Measurements from ENCODE around the gene RELN. TPM values are rescaled to one million over a fixed set of nuclear protein-coding genes. Genes with fewer than 3 reads are reported as not detected.

The RELN gene
- total RNA-seq, 1 donor from 2014 or later = 0.44 TPM

GRCh38 chr7:103660455-103661371 lies 328.7 kb downstream of the RELN start:
- Histone ChIP-seq H3K9me3 (replicated peaks) (no peaks in the 10 kb centered on the region), H3K4me3 (no peak overlapping the region), H3K27ac (replicated peaks) (no peak overlapping the region), H3K4me1 (no peaks in the 10 kb centered on the region), H3K36me3 (no peaks in the 10 kb centered on the region), H3K27me3 (ENCODE audit: low read depth) (no peaks in the 10 kb centered on the region)
- intact Hi-C loops (cut with micrococcal nuclease) = no loop called here
- no peak for DNase-seq
- TF ChIP-seq CTCF (IDR thresholded peaks at IDR 0.05; ENCODE audit: borderline replicate concordance) = no peak

- no peaks in the 10 kb centered on the region for H3K36me3 ChIP-seq
- no peaks in the 10 kb centered on the region for H3K27me3 ChIP-seq (ENCODE audit: low read depth)
- no peak for TF ChIP-seq CTCF (IDR thresholded peaks at IDR 0.05; ENCODE audit: borderline replicate concordance)
- intact Hi-C loops (cut with micrococcal nuclease) = no loop called here
- no peak overlapping the region for H3K4me3 ChIP-seq
- H3K4me1 ChIP-seq = no peaks in the 10 kb centered on the region
- H3K9me3 ChIP-seq (replicated peaks) = no peaks in the 10 kb centered on the region
- DNase-seq = no peak
- no peak overlapping the region for H3K27ac ChIP-seq (replicated peaks)
Measured at GRCh38 chr7:103658055-103659005, 331.1 kb downstream of the RELN start.

- no peak overlapping the region for H3K27ac ChIP-seq (replicated peaks)
- intact Hi-C loops (cut with micrococcal nuclease) = no loop called here
- no peaks in the 10 kb centered on the region for H3K36me3 ChIP-seq
- no peaks in the 10 kb centered on the region for H3K27me3 ChIP-seq (ENCODE audit: low read depth)
- no peaks in the 10 kb centered on the region for H3K9me3 ChIP-seq (replicated peaks)
- H3K4me1 ChIP-seq = no peaks in the 10 kb centered on the region
- H3K4me3 ChIP-seq = no peak overlapping the region
- TF ChIP-seq CTCF (IDR thresholded peaks at IDR 0.05; ENCODE audit: borderline replicate concordance) = no peak
- no peak for DNase-seq
Measured at GRCh38 chr7:103657474-103657894, 332.0 kb downstream of the RELN start.

- Histone ChIP-seq H3K36me3 (no peaks in the 10 kb centered on the region), H3K4me1 (no peaks in the 10 kb centered on the region), H3K27ac (replicated peaks) (no peak overlapping the region), H3K9me3 (replicated peaks) (no peaks in the 10 kb centered on the region), H3K27me3 (ENCODE audit: low read depth) (no peaks in the 10 kb centered on the region), H3K4me3 (no peak overlapping the region)
- intact Hi-C loops (cut with micrococcal nuclease) = no loop called here
- no peak for DNase-seq
- no peak for TF ChIP-seq CTCF (IDR thresholded peaks at IDR 0.05; ENCODE audit: borderline replicate concordance)
Measured at GRCh38 chr7:103656221-103656620, 333.2 kb downstream of the RELN start.

- intact Hi-C loops (cut with micrococcal nuclease) = no loop called here
- no peak for DNase-seq
- H3K4me3 ChIP-seq = no peak overlapping the region
- H3K27me3 ChIP-seq (ENCODE audit: low read depth) = no peaks in the 10 kb centered on the region
- H3K36me3 ChIP-seq = no peaks in the 10 kb centered on the region
- H3K27ac ChIP-seq (replicated peaks) = no peak overlapping the region
- H3K9me3 ChIP-seq (replicated peaks) = peaks cover 24% of the 10 kb centered on the region
- no peak for TF ChIP-seq CTCF (IDR thresholded peaks at IDR 0.05; ENCODE audit: borderline replicate concordance)
- no peaks in the 10 kb centered on the region for H3K4me1 ChIP-seq
Measured at GRCh38 chr7:103651593-103652377, 337.7 kb downstream of the RELN start.
